ENCODE data around the gene KIAA0513. TPM values are rescaled to one million over a fixed set of nuclear protein-coding genes. Genes with fewer than 3 reads are reported as not detected.
A peak's percentile ranks its signal among the peaks of the same experiment; 100 is the strongest.

The KIAA0513 gene
- total and polyA plus RNA-seq, 2 experiments from 2014 or later, result 5.3 to 5.4 TPM

DNA sequence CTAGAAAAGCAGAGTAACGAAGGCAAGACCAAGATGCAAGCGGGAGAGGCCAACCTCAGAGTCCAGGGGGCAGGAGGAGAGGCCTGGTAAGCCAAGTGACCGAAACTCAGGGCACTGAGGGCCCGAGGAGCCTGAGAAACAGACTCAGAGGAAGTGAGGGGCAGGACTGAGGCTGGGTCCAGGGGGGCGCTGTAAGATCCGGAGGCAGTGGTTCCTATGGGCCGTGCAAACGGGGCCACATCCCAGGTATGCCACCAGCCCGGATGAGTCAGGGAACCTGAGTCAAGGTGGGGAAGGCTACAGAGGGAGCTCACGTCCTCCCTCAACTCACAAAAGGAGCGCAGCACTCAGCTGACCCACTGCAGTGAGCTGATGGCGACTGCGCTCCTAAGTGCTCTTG lies 24.5 kb upstream of the KIAA0513 start:
- Histone ChIP-seq H3K4me3 (no peak overlapping the region), H4K20me1 (ENCODE audit: insufficient read depth) (no peaks in the 10 kb centered on the region), H3F3A (ENCODE audit: insufficient read depth) (peaks cover 36% of the 10 kb centered on the region), H3K27me3 (replicated peaks; ENCODE audit: insufficient read depth) (no peaks in the 10 kb centered on the region), H3K9me2 (ENCODE audit: insufficient read depth) (no peaks in the 10 kb centered on the region), H3K9ac (no peak overlapping the region), H3K79me2 (ENCODE audit: insufficient read depth) (peaks cover 89% of the 10 kb centered on the region), H3K36me3 (ENCODE audit: low read depth) (no peaks in the 10 kb centered on the region), H3K4me2 (ENCODE audit: unreplicated experiment) (no peak overlapping the region), H3K27ac (peak overlapping the region; percentile 94; the same call in 1 of the 2 replicates), H3K9me3 (ENCODE audit: low read depth) (no peaks in the 10 kb centered on the region), H3K4me1 (ENCODE audit: insufficient read depth) (peaks cover 53% of the 10 kb centered on the region), H2AFZ (no peak overlapping the region)
- DNase-seq, result no peak
- 88 to 93% methylated on average over 11 to 13 of the region's 13 CpGs for WGBS, 2 experiments (ENCODE audit: low coverage in 1 of 2, low lambda C conversion rate in 2 of 2, missing lambda C conversion rate in 2 of 2)
- in situ Hi-C loops (cut with MboI), result no loop called here
- TF ChIP-seq EZH2 (IDR thresholded peaks at IDR 0.05; ENCODE audit: insufficient read depth, poor library complexity, severe bottlenecking), result no peak
- TF ChIP-seq EZH2phosphoT487 (IDR thresholded peaks at IDR 0.05; ENCODE audit: insufficient read depth, low read depth), result no peak

DNA sequence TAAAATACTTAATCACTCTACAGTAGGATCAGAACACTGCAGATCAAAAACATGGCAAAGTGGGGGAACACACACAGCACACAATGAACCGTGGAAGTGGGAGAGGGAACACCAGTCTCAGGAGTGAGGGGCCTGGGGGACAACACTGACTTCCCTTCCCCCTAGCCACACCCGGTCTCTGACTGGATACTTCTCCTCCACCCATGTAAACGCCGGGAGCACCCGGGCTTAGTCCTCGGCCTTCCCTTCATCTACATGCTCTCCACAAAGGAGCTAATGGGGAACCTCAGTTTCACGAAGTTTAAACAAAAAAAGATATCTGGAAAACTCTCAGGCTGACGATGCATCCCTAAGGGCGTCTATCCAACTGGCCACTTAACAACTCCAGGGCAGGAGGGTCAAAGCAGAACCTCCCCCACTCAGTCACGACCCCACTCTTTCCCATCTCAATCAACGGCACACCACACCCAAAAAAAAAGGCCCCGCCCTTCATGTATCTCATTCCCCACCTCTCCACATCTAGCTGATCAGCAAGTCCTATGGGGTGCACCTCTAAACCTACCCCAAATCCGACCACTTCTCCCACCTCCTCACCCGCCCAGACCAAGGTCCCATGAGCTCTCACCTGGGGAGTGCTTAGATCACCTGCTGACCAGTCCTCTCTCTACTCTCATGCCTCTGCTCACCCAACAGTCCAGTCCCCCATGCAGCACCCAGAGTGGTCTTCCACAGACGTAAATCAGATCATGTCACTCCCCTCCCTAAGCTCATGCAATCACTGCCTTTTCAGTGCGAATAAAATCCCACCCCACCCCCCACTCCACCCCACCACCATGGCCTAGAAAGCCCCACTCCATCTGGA lies 23.6 kb upstream of the KIAA0513 start:
- DNase-seq, result no peak
- WGBS, 2 experiments (ENCODE audit: low coverage in 1 of 2, low lambda C conversion rate in 2 of 2, missing lambda C conversion rate in 2 of 2), result 54 to 58% methylated on average over 13 to 16 of the region's 16 CpGs
- H3K9me3 ChIP-seq (ENCODE audit: low read depth), result no peaks in the 10 kb centered on the region
- H3K9me2 ChIP-seq (ENCODE audit: insufficient read depth), result no peaks in the 10 kb centered on the region
- H3K27ac ChIP-seq, result peak overlapping the region; percentile 94
- peaks cover 49% of the 10 kb centered on the region for H3K4me1 ChIP-seq (ENCODE audit: insufficient read depth)
- no peak overlapping the region for H2AFZ ChIP-seq
- peak overlapping the region; percentile 88 for H3K4me2 ChIP-seq (ENCODE audit: unreplicated experiment)
- peaks cover 36% of the 10 kb centered on the region for H3F3A ChIP-seq (ENCODE audit: insufficient read depth)
- 0 out of 2 replicates have a peak overlapping the region, but pooled peaks have one; percentile 8 for H3K9ac ChIP-seq
- no peaks in the 10 kb centered on the region for H4K20me1 ChIP-seq (ENCODE audit: insufficient read depth)
- in situ Hi-C loops (cut with MboI), result no loop called here
- H3K79me2 ChIP-seq (ENCODE audit: insufficient read depth), result peaks cover 89% of the 10 kb centered on the region
- no peaks in the 10 kb centered on the region for H3K36me3 ChIP-seq (ENCODE audit: low read depth)
- H3K4me3 ChIP-seq, result no peak overlapping the region
- H3K27me3 ChIP-seq (replicated peaks; ENCODE audit: insufficient read depth), result no peaks in the 10 kb centered on the region
- no peak for TF ChIP-seq EZH2 (IDR thresholded peaks at IDR 0.05; ENCODE audit: insufficient read depth, poor library complexity, severe bottlenecking)
- TF ChIP-seq EZH2phosphoT487 (IDR thresholded peaks at IDR 0.05; ENCODE audit: insufficient read depth, low read depth), result no peak

DNA sequence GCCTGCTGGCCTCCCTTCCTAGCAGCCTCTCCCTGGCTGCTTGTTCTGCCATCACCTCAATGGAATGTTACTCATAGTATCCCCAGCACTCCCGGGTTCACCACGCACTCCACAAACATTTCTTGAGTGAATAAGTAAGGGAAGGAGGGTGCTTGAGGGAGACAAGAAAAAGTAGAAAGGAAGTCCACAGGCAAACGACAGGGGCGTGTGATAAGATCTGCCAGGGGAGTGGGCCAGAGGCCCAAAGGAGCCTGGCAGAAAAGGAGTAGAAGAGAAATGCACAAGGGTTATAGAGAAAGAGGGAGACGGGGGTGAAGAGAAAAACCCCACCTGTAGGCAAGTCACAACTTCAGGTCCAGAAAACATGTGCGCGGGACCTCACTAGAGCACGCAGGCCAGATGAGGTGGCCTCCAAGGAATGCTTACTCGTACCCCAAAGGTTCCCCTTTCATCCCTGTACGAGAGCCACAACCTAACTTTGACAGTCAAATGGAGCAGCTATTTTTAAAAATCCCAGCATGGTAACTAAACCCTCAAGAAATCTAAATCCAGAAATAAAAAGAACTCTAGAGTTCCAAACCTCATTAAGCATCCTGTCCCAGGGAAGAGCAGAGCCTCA lies 22.9 kb upstream of the KIAA0513 start:
- Histone ChIP-seq H3K9me2 (ENCODE audit: insufficient read depth) (no peaks in the 10 kb centered on the region), H3K79me2 (ENCODE audit: insufficient read depth) (peaks cover 89% of the 10 kb centered on the region), H3K27me3 (replicated peaks; ENCODE audit: insufficient read depth) (no peaks in the 10 kb centered on the region), H3K9ac (peak overlapping the region; percentile 78), H3K4me1 (ENCODE audit: insufficient read depth) (peaks cover 49% of the 10 kb centered on the region), H3K27ac (peak overlapping the region; percentile 94), H3K4me2 (ENCODE audit: unreplicated experiment) (peak overlapping the region; percentile 88), H3K9me3 (ENCODE audit: low read depth) (no peaks in the 10 kb centered on the region), H4K20me1 (ENCODE audit: insufficient read depth) (no peaks in the 10 kb centered on the region), H3K36me3 (ENCODE audit: low read depth) (0 out of 2 replicates have a peak, but pooled peaks cover 4% of the 10 kb centered on the region), H2AFZ (no peak overlapping the region), H3F3A (ENCODE audit: insufficient read depth) (peaks cover 32% of the 10 kb centered on the region), H3K4me3 (peak overlapping the region; percentile 63)
- WGBS, 2 experiments (ENCODE audit: low coverage in 1 of 2, low lambda C conversion rate in 2 of 2, missing lambda C conversion rate in 2 of 2), result 19% methylated on average over 9 to 10 of the region's 10 CpGs
- no peak for TF ChIP-seq EZH2phosphoT487 (IDR thresholded peaks at IDR 0.05; ENCODE audit: insufficient read depth, low read depth)
- TF ChIP-seq EZH2 (IDR thresholded peaks at IDR 0.05; ENCODE audit: insufficient read depth, poor library complexity, severe bottlenecking), result no peak
- in situ Hi-C loops (cut with MboI), result no loop called here
- peak; percentile 90 for DNase-seq

DNA sequence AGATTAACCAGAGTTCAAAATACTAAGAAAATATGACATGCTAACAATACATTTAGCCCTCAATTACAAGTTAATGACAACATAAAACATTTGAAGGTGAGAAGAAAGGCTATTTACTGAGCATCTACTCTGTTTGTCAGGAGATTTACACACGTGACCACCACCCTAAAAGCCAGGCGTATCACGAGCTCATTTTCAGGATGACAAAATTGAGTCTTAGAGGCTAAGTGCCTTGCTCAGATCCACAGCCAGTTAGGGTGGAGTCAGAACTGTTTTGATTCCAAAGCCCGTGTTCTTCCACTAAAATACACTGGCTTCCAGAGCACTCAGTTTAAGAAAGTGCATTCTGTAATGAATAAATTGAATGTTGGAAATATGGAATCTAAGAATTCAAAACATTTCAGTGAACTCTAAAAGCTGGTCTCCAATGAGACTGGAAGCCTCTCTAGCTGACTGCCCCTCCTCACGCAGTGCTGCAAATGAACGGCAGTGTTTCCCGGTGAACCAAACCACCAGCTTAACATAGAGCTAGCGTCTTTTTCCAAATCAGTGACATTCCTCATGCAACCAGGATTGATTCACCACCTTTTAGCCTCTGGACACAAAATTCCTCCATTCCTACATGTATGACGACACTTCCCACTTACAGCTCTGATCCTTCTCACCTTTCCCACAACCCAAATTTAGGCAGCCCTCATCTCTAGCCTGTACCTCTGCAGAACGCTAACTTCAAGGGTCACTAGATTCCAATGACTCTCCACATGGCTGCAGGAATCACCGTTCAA lies 22.1 kb upstream of the KIAA0513 start:
- Histone ChIP-seq H3K27ac (peak overlapping the region; percentile 94), H3K9me2 (ENCODE audit: insufficient read depth) (no peaks in the 10 kb centered on the region), H3K4me1 (ENCODE audit: insufficient read depth) (peaks cover 54% of the 10 kb centered on the region), H3K27me3 (replicated peaks; ENCODE audit: insufficient read depth) (no peaks in the 10 kb centered on the region), H3F3A (ENCODE audit: insufficient read depth) (peaks cover 31% of the 10 kb centered on the region), H3K9me3 (ENCODE audit: low read depth) (no peaks in the 10 kb centered on the region), H3K4me2 (ENCODE audit: unreplicated experiment) (peak overlapping the region; percentile 88), H3K9ac (peak overlapping the region; percentile 78), H3K4me3 (peak overlapping the region; percentile 63), H2AFZ (peak overlapping the region; percentile 18; the same call in 1 of the 2 replicates), H4K20me1 (ENCODE audit: insufficient read depth) (no peaks in the 10 kb centered on the region), H3K36me3 (ENCODE audit: low read depth) (0 out of 2 replicates have a peak, but pooled peaks cover 4% of the 10 kb centered on the region), H3K79me2 (ENCODE audit: insufficient read depth) (peaks cover 89% of the 10 kb centered on the region)
- no peak for TF ChIP-seq EZH2 (IDR thresholded peaks at IDR 0.05; ENCODE audit: insufficient read depth, poor library complexity, severe bottlenecking)
- no peak for TF ChIP-seq EZH2phosphoT487 (IDR thresholded peaks at IDR 0.05; ENCODE audit: insufficient read depth, low read depth)
- DNase-seq, result peak; percentile 77
- in situ Hi-C loops (cut with MboI), result no loop called here
- WGBS, 2 experiments (ENCODE audit: low coverage in 1 of 2, low lambda C conversion rate in 2 of 2, missing lambda C conversion rate in 2 of 2), result 8 to 9% methylated on average over 11 of the region's 11 CpGs

All from GM23248 (cell line).